Measurements from ENCODE around the gene AGPAT3. TPM values are rescaled to one million over a fixed set of nuclear protein-coding genes. Genes with fewer than 3 reads are reported as not detected.

Gene AGPAT3
- total RNA-seq, 1 experiment from 2014 or later, result 13.0 TPM

DNA sequence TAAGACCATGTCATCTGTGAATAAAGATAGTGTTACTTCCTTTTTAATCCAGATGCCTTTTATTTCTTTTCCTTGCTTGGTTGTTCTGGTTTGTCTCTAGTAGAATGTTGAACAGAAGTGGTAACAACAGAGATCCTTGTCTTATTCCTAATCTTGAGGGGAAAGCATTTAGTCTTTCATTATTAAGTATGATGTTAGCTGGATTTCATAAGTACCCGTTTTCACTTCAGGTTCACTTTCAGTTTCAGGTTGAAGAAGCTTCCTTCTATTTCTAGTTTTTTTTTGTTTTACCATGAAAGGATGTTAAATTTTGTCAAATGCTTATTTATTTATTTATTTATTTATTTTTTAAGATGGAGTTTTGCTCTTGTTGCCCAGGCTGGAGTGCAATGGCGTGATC is 22.3 kb upstream of the AGPAT3 start:
- Histone ChIP-seq H3K27ac (ENCODE audit: insufficient read length, low read depth, low read length) (no peak overlapping the region), H3K79me2 (ENCODE audit: insufficient read depth, low read length) (no peaks in the 10 kb centered on the region), H3K23me2 (ENCODE audit: insufficient read length, low read depth, low read length, poor library complexity, severe bottlenecking) (no peaks in the 10 kb centered on the region), H3T11ph (ENCODE audit: low read length) (no peak overlapping the region), H4K91ac (ENCODE audit: insufficient read length, low read depth, low read length) (no peak overlapping the region), H3K4ac (ENCODE audit: low read depth, low read length) (no peak overlapping the region), H4K8ac (replicated peaks; ENCODE audit: insufficient read length, low read depth, low read length) (no peak overlapping the region), H3K9ac (ENCODE audit: extremely low read depth, insufficient read length, low read length) (no peak overlapping the region), H2AK5ac (ENCODE audit: insufficient read length, low read length) (no peak overlapping the region), H3K14ac (ENCODE audit: insufficient read depth, low read length) (no peak overlapping the region), H4K20me1 (ENCODE audit: control insufficient read depth, insufficient read depth, insufficient read length) (no peaks in the 10 kb centered on the region), H4K5ac (ENCODE audit: insufficient read length, low read depth, low read length) (no peak overlapping the region), H3K56ac (ENCODE audit: insufficient read length, low read depth, low read length) (no peak overlapping the region), H3K79me1 (ENCODE audit: insufficient read depth, low read depth, low read length, poor library complexity, severe bottlenecking) (no peaks in the 10 kb centered on the region), H2BK20ac (ENCODE audit: low read depth, low read length, poor library complexity, severe bottlenecking) (no peak overlapping the region), H3K4me1 (ENCODE audit: insufficient read depth, low read length) (no peaks in the 10 kb centered on the region), H3K23ac (ENCODE audit: insufficient read length, low read depth, low read length) (no peak overlapping the region), H2BK12ac (ENCODE audit: insufficient read length, low read depth, low read length) (no peak overlapping the region), H3K27me3 (ENCODE audit: insufficient read depth, low read length) (no peaks in the 10 kb centered on the region), H3K18ac (ENCODE audit: insufficient read length, low read depth, low read length) (no peak overlapping the region), H2BK15ac (ENCODE audit: low read depth, low read length) (no peak overlapping the region), H3K9me3 (ENCODE audit: control insufficient read depth, low read depth, low read length) (no peaks in the 10 kb centered on the region), H2AFZ (ENCODE audit: low read length) (no peak overlapping the region), H2BK5ac (ENCODE audit: insufficient read length, low read length) (no peak overlapping the region), H2BK120ac (ENCODE audit: low read depth, low read length, poor library complexity, severe bottlenecking) (no peak overlapping the region), H3K4me2 (ENCODE audit: insufficient read depth, insufficient read length, low read length) (no peak overlapping the region)
- WGBS (ENCODE audit: extremely low coverage, insufficient read length, low lambda C conversion rate), result no CpG with 5 or more reads among the region's 2 CpGs
- peaks cover 2% of the 10 kb centered on the region in 2 experiments; a peak in 1 of 4 replicates for H3K4me1 Mint-ChIP-seq
- no peak overlapping the region for H3K27ac Mint-ChIP-seq
- no peaks in the 10 kb centered on the region for H3K9me3 Mint-ChIP-seq
- DNase-seq, result no peak
- H3K27me3 Mint-ChIP-seq (ENCODE audit: low read depth), result no peaks in the 10 kb centered on the region
- TF ChIP-seq, protein P1, sequence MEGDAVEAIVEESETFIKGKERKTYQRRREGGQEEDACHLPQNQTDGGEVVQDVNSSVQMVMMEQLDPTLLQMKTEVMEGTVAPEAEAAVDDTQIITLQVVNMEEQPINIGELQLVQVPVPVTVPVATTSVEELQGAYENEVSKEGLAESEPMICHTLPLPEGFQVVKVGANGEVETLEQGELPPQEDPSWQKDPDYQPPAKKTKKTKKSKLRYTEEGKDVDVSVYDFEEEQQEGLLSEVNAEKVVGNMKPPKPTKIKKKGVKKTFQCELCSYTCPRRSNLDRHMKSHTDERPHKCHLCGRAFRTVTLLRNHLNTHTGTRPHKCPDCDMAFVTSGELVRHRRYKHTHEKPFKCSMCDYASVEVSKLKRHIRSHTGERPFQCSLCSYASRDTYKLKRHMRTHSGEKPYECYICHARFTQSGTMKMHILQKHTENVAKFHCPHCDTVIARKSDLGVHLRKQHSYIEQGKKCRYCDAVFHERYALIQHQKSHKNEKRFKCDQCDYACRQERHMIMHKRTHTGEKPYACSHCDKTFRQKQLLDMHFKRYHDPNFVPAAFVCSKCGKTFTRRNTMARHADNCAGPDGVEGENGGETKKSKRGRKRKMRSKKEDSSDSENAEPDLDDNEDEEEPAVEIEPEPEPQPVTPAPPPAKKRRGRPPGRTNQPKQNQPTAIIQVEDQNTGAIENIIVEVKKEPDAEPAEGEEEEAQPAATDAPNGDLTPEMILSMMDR (conservative IDR thresholded peaks at IDR 0.05), result no peak
- no peaks in the 10 kb centered on the region for H3K36me3 Mint-ChIP-seq (ENCODE audit: insufficient read depth in 1 of 3, low read depth in 3 of 3)
- H3K4me3 Mint-ChIP-seq, result no peak overlapping the region
